ENCODE results near the gene KLHL13. TPM values are rescaled to one million over a fixed set of nuclear protein-coding genes. Genes with fewer than 3 reads are reported as not detected.
"Not testable (repeated sequence)": the region's sequence is repeated elsewhere in the genome, so short reads cannot be mapped to it uniquely, and the experiment has no call there.

KLHL13 gene, protein sequence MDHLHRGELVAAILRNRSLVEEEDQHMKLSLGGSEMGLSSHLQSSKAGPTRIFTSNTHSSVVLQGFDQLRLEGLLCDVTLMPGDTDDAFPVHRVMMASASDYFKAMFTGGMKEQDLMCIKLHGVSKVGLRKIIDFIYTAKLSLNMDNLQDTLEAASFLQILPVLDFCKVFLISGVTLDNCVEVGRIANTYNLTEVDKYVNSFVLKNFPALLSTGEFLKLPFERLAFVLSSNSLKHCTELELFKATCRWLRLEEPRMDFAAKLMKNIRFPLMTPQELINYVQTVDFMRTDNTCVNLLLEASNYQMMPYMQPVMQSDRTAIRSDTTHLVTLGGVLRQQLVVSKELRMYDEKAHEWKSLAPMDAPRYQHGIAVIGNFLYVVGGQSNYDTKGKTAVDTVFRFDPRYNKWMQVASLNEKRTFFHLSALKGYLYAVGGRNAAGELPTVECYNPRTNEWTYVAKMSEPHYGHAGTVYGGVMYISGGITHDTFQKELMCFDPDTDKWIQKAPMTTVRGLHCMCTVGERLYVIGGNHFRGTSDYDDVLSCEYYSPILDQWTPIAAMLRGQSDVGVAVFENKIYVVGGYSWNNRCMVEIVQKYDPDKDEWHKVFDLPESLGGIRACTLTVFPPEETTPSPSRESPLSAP
- total RNA-seq (2014; rRNA removed; shearing (Covaris generic)): 5.8 and 6.8 TPM in 2 replicates

DNA sequence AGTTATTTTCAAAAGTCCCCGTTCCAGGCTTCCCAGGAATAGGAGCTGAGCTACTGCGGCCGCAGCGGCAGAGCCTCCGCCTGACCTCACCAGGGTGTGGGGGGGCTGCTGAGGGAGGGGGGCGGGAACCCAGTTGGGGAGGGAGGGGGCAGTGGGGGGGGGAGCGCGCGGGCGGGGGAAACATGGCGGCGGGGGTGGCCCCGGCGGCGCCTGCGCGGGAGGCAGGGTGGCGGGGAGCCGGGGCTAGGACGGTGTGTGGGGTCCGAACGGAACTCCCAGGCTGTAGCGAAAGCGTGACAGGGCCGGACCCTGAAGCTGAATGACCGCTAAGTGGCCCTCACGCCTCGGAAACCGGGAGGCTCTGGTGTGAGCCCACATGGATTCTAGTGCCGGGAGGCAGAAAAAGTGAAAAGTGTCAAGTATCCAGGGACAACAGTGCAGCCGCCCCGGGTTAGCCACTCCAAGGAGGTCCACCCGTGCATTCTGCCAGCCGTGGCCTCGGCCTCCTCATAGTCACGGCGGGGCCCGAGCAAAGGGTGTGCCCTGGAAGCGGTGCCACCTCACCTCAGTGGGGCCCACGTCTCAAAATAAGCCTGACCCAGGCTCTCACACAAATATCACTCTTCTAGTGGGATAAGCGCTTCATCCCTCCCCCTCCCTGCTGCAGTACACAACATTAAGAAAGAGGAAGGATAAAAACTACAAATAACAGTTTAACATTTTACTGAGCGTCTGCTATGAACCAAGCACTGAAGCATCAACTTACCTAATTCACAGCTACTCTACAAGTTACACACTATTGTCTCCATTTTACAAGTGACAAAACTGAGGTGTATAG lies at the start of gene KLHL13:
TSS of gene KLHL13 (minus strand) at position 98 of the 838 bp plus-strand sequence. CDS start 88,337 bp downstream, outside the sequence.
- Histone ChIP-seq H3K4me3 (ENCODE audit: insufficient read depth, low read depth, low read length) (peak within 1 kb of the TSS; percentile 65), H3K27me3 (ENCODE audit: control insufficient read depth, insufficient read depth, low read length) (peaks cover 20% of the 10 kb centered on the region), H3K36me3 (replicated peaks; ENCODE audit: control insufficient read depth, insufficient read depth, low read length) (no peaks in the 10 kb centered on the region)
- peak; percentile 93 for DNase-seq

GRCh38 chrX:118164138-118164537 lies 47.5 kb upstream of the KLHL13 start:
- H3K36me3 ChIP-seq (replicated peaks; ENCODE audit: control insufficient read depth, insufficient read depth, low read length): no peaks in the 10 kb centered on the region
- no peak overlapping the region for H3K4me3 ChIP-seq (ENCODE audit: insufficient read depth, low read depth, low read length)
- no peaks in the 10 kb centered on the region for H3K27me3 ChIP-seq (ENCODE audit: control insufficient read depth, insufficient read depth, low read length)
- DNase-seq: no peak

DNA sequence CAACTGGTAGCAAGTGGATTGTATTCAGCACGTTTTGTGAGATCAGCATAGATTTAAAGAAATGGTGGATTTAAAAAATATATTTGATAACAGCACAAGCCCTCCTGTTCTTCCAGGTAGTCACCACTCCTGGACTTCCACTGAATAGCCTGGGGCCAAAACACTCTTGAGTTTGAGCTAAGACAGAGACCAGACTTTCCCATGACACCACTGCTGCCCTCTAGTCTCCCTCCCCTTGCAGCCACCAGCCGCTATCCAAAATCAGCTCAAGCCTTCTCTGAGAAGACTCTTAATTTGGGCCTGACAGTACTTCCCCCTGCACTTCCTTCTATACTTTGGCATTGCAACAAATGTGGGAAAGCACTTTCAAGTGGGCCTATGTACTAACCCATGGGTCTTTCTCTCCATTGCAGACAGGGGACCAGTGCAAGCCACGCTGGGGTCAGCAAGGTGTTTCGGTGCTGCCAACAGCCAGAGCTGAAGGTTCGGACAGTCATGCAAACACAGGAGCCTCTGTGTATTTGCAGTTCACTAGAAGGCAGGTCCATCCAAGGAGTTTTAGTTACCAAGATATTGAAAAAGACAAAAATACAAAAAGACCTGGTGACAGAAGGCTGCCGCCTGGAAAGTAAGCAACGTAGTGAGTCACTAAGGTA lies 40.5 kb upstream of the KLHL13 start:
- Histone ChIP-seq H3K36me3 (replicated peaks; ENCODE audit: control insufficient read depth, insufficient read depth, low read length) (no peaks in the 10 kb centered on the region), H3K27me3 (ENCODE audit: control insufficient read depth, insufficient read depth, low read length) (no peaks in the 10 kb centered on the region), H3K4me3 (ENCODE audit: insufficient read depth, low read depth, low read length) (no peak overlapping the region)
- DNase-seq: no peak

DNA sequence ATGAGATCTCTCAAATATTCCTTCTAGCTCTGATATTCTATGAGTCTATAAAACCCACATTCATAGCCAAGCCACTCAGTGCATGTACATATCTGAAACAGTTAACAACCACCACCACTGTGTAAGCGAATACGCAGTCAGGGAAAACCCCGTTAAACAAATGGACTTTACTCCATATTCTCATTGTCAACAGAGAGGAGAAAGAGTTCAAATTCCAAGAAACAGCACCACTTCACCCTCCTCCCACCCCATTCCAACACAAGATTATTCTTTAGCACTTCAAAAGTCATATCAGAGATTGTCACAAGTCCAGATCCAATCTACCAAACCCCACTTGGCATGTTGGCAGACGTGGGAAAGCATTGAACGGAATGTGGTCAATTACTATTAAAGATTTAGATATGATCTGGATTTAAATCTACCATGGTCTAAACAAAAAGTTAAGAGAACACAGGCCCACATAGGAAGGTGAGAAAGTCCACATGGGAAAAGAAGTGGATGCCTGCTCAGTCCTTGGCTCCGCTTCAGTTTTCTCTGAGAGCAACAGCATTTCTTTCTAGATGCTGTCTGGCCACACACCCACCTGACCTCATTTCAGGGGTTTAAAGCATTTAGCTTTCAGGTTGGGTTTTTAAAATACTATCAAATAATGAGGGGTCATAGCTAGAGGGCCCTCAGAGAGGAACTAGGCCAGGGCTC lies 39.8 kb upstream of the KLHL13 start:
- no peaks in the 10 kb centered on the region for H3K36me3 ChIP-seq (replicated peaks; ENCODE audit: control insufficient read depth, insufficient read depth, low read length)
- no peaks in the 10 kb centered on the region for H3K27me3 ChIP-seq (ENCODE audit: control insufficient read depth, insufficient read depth, low read length)
- no peak overlapping the region for H3K4me3 ChIP-seq (ENCODE audit: insufficient read depth, low read depth, low read length)
- DNase-seq: no peak

DNA sequence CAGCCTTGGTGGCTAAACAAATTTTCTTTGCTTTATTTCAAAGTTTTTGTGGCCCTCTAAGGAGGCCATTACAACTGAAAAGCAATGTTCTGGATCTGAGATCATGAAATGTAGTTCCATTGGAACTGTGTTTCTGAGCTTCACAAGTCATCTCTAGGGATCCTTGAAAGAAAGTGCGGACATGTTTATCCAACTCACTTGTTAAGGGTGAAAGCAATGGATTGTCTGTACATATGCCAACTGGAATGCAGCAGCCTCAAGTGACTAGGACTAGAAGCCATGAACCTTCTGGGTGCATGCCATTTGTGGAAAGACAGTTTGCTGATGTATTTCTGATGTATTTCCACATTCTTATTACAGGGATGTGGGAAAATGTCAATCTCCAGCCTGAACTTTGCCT lies 36.7 kb upstream of the KLHL13 start:
- no peaks in the 10 kb centered on the region for H3K27me3 ChIP-seq (ENCODE audit: control insufficient read depth, insufficient read depth, low read length)
- H3K4me3 ChIP-seq (ENCODE audit: insufficient read depth, low read depth, low read length): no peak overlapping the region
- no peak for DNase-seq
- H3K36me3 ChIP-seq (replicated peaks; ENCODE audit: control insufficient read depth, insufficient read depth, low read length): no peaks in the 10 kb centered on the region

DNA sequence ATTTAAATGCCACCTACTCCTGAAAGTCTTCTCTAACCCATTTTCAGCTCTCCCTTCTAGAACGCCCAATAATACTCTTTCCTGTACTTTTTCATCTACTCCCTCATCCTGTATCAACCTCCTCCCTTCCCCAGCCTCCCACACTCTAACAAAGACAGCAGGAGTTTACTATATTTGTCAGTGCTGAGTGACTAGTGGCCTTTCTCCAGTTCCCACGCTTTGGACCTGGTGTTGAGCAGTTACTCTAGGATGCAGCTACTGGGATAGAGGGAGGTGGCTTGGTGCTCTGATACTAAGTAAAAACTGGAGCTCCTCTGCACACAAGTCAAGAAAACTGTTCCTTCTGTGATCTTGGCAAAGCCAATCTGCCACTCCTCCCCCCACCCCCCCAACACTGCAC lies 36.1 kb upstream of the KLHL13 start:
- Histone ChIP-seq H3K36me3 (replicated peaks; ENCODE audit: control insufficient read depth, insufficient read depth, low read length) (no peaks in the 10 kb centered on the region), H3K4me3 (ENCODE audit: insufficient read depth, low read depth, low read length) (no peak overlapping the region), H3K27me3 (ENCODE audit: control insufficient read depth, insufficient read depth, low read length) (no peaks in the 10 kb centered on the region)
- DNase-seq: no peak

DNA sequence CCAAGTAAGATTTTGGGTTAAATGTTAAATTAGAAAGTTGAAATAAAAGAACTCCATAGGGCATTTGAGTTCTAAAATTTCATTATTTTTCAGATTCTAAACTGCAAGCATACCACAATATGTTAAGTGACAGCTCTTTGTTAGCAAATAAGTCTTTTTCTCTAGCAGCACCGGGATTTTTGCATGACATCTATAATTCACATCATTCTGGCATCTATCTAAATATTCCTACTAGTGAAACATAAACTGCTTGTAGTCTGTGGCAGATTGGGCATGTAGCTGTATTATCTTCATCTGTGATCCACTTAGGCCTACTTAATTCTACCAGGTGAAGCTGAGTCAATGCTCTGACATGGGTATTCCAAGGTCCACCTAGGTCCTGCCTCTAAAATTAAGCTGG lies 32.1 kb upstream of the KLHL13 start:
- no peak for DNase-seq
- Histone ChIP-seq H3K36me3 (replicated peaks; ENCODE audit: control insufficient read depth, insufficient read depth, low read length) (no peaks in the 10 kb centered on the region), H3K27me3 (ENCODE audit: control insufficient read depth, insufficient read depth, low read length) (no peaks in the 10 kb centered on the region), H3K4me3 (ENCODE audit: insufficient read depth, low read depth, low read length) (no peak overlapping the region)

DNA sequence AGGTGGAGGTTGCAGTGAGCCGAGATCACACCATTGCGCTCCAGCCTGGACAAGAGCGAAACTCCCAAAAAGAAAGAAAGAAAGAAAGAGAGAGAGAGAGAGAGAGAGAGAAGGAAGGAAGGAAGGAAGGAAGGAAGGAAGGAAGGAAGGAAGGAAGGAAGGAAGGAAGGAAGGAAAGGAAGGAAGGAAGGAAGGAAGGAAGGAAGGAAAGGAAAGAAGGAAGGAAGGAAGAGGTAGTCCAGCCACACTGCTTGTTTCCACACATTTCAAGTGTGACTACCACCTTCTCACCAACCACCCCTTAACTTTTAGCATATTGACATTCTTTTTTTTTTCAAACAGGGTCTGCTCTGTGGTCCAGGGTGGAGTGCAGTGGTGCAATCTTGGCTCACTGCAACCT lies 31.2 kb upstream of the KLHL13 start:
- H3K27me3 ChIP-seq (ENCODE audit: control insufficient read depth, insufficient read depth, low read length); DNase-seq; H3K36me3 ChIP-seq (replicated peaks; ENCODE audit: control insufficient read depth, insufficient read depth, low read length): not testable (repeated sequence)

DNA sequence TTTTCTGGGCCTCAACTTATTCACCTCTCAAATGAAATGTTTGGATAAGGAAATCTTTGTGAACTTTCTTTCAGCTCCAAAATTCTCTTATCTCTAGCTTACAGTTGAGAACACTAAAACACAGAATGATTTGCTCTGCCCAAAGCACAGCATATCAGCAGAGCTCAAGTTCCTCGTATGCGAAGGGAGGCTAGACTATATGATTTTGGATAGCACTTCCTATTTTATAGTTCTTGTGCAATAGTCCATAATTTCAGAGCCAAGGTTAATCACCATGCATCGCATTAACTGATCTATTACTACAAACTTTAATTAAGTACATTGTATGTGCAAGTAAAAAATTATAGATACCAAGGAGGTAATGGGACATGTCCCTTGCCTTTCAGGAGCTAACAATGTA lies 27.0 kb upstream of the KLHL13 start:
- no peak overlapping the region for H3K4me3 ChIP-seq (ENCODE audit: insufficient read depth, low read depth, low read length)
- no peak for DNase-seq
- H3K36me3 ChIP-seq (replicated peaks; ENCODE audit: control insufficient read depth, insufficient read depth, low read length): no peaks in the 10 kb centered on the region
- no peaks in the 10 kb centered on the region for H3K27me3 ChIP-seq (ENCODE audit: control insufficient read depth, insufficient read depth, low read length)

More for the DNA sequence above, 31.2 kb upstream of the KLHL13 start:
- not testable (repeated sequence) for H3K4me3 ChIP-seq (ENCODE audit: insufficient read depth, low read depth, low read length)

- DNase-seq: no peak
- Histone ChIP-seq H3K36me3 (replicated peaks; ENCODE audit: control insufficient read depth, insufficient read depth, low read length) (no peaks in the 10 kb centered on the region), H3K4me3 (ENCODE audit: insufficient read depth, low read depth, low read length) (no peak overlapping the region), H3K27me3 (ENCODE audit: control insufficient read depth, insufficient read depth, low read length) (no peaks in the 10 kb centered on the region)
Observed at GRCh38 chrX:118131336-118131735, 14.7 kb upstream of the KLHL13 start.

- Histone ChIP-seq H3K27me3 (ENCODE audit: control insufficient read depth, insufficient read depth, low read length) (no peaks in the 10 kb centered on the region), H3K4me3 (ENCODE audit: insufficient read depth, low read depth, low read length) (no peak overlapping the region), H3K36me3 (replicated peaks; ENCODE audit: control insufficient read depth, insufficient read depth, low read length) (no peaks in the 10 kb centered on the region)
- DNase-seq: no peak
Observed at GRCh38 chrX:118129681-118130080, 13.1 kb upstream of the KLHL13 start.

GRCh38 chrX:118128724-118129123 lies 12.1 kb upstream of the KLHL13 start:
- Histone ChIP-seq H3K4me3 (ENCODE audit: insufficient read depth, low read depth, low read length) (no peak overlapping the region), H3K27me3 (ENCODE audit: control insufficient read depth, insufficient read depth, low read length) (no peaks in the 10 kb centered on the region), H3K36me3 (replicated peaks; ENCODE audit: control insufficient read depth, insufficient read depth, low read length) (no peaks in the 10 kb centered on the region)
- DNase-seq: no peak

- no peak overlapping the region for H3K4me3 ChIP-seq (ENCODE audit: insufficient read depth, low read depth, low read length)
- no peaks in the 10 kb centered on the region for H3K36me3 ChIP-seq (replicated peaks; ENCODE audit: control insufficient read depth, insufficient read depth, low read length)
- H3K27me3 ChIP-seq (ENCODE audit: control insufficient read depth, insufficient read depth, low read length): no peaks in the 10 kb centered on the region
- DNase-seq: no peak
Observed at GRCh38 chrX:118126286-118126685, 9.7 kb upstream of the KLHL13 start.

GRCh38 chrX:118124243-118124642 lies 7.6 kb upstream of the KLHL13 start:
- DNase-seq; H3K36me3 ChIP-seq (replicated peaks; ENCODE audit: control insufficient read depth, insufficient read depth, low read length); H3K27me3 ChIP-seq (ENCODE audit: control insufficient read depth, insufficient read depth, low read length); H3K4me3 ChIP-seq (ENCODE audit: insufficient read depth, low read depth, low read length): not testable (repeated sequence)

Measured in H7 (cell line).